GM19463 (cell line): ENCODE results near the gene DCAF4.
"Not testable (repeated sequence)": the region's sequence is repeated elsewhere in the genome, so short reads cannot be mapped to it uniquely, and the experiment has no call there.

Experiments
- ATAC-seq: cut with Tn5 transposase; IDR thresholded peaks from one replicate; pipeline ENCODE4 v1.9.1; 2021; ENCODE audit warnings: mild to moderate bottlenecking, moderate library complexity; ENCODE audit not compliant: unreplicated experiment

DCAF4 gene

GRCh38 chr14:72966038-72966437 lies 39.8 kb downstream of the DCAF4 start:
- no peak for ATAC-seq

GRCh38 chr14:72968316-72968715 lies 42.1 kb downstream of the DCAF4 start:
- ATAC-seq, result no peak

- no peak for ATAC-seq
These were observed 43.9 kb downstream of the DCAF4 start for GRCh38 chr14:72970058-72970630.

- ATAC-seq, result no peak
These were observed 44.7 kb downstream of the DCAF4 start for GRCh38 chr14:72970824-72971434.

- no peak for ATAC-seq
These were observed 48.4 kb downstream of the DCAF4 start for GRCh38 chr14:72974661-72975060.

- ATAC-seq, result no peak
These were observed 49.5 kb downstream of the DCAF4 start for GRCh38 chr14:72975770-72976169.

GRCh38 chr14:72978856-72979255 lies 52.6 kb downstream of the DCAF4 start:
- no peak for ATAC-seq

GRCh38 chr14:72980863-72981262 lies 54.6 kb downstream of the DCAF4 start:
- ATAC-seq, result no peak

GRCh38 chr14:72982146-72982708 lies 56.0 kb downstream of the DCAF4 start:
- ATAC-seq, result no peak

- ATAC-seq, result no peak
These were observed 60.0 kb downstream of the DCAF4 start for GRCh38 chr14:72986214-72986613.

GRCh38 chr14:72986857-72987256 lies 60.6 kb downstream of the DCAF4 start:
- ATAC-seq, result no peak

- no peak for ATAC-seq
These were observed 63.9 kb downstream of the DCAF4 start for GRCh38 chr14:72990171-72990570.

GRCh38 chr14:72996916-72997315 lies 70.7 kb downstream of the DCAF4 start:
- no peak for ATAC-seq

GRCh38 chr14:72998252-72998903 lies 72.1 kb downstream of the DCAF4 start:
- no peak for ATAC-seq

GRCh38 chr14:72999316-72999715 lies 73.1 kb downstream of the DCAF4 start:
- ATAC-seq, result no peak

GRCh38 chr14:73000073-73000472 lies 73.8 kb downstream of the DCAF4 start:
- ATAC-seq, result no peak

- no peak for ATAC-seq
These were observed 77.4 kb downstream of the DCAF4 start for GRCh38 chr14:73003681-73004080.

GRCh38 chr14:73004641-73005040 lies 78.4 kb downstream of the DCAF4 start:
- ATAC-seq, result not testable (repeated sequence)

- no peak for ATAC-seq
These were observed 81.6 kb downstream of the DCAF4 start for GRCh38 chr14:73007835-73008234.

GRCh38 chr14:73008501-73008900 lies 82.2 kb downstream of the DCAF4 start:
- no peak for ATAC-seq
